HG03108 (cell line): Measurements from ENCODE around the gene TMPRSS3.

Source experiments
- ATAC-seq: cut with Tn5 transposase; IDR thresholded peaks from one replicate; pipeline ENCODE4 v1.9.1; 2021; ENCODE audit warnings: moderate library complexity; ENCODE audit not compliant: unreplicated experiment

Gene TMPRSS3

DNA sequence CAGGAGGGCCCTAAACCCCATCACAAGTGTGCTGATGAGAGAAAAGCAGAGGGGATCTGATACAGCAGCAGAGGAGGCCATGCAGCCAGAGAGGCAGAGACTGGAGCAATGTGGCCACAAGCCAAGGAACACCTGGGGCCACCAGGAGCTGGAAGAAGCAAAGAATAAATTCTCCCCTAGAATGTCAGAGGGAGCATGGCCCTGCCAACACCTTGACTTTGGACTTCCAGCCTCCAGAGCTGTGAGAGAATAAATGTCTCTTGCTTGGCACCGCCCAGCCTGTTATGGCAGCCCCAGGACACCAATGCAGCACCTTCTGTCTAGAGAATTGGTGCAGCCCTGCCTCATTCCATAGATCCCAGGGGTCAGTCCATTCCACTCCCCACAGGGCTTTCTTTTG, 33.2 kb upstream of the TMPRSS3 start:
- ATAC-seq, result no peak

DNA sequence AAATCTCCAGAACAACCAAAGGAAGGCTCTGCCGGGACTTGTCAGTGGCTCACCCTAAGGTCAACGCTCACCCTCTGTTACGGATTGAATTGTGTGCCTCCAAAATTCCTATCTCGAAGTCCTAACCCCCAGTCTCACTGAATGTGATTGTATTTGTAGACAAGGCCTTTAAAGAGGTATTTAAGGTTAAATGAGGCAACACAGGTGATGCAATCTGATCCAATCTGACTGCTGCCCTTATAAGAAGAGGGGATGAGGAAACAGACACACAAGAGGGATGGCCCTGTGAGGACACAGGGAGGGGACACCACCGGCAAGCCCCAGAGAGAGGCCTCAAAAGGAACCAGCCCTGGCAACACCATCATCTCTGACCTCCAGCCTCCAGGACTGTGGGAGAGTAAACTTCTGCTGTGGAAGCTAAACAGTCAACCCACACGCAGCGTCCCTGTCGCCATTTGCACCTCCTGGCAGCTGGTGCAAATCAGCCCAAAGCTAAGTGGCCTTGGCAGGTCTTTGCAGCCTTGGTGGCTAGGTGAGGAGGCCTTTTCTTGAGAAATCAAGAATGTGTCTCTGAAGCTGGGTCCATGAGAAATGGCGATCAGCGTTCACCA, 32.1 kb upstream of the TMPRSS3 start:
- no peak for ATAC-seq

DNA sequence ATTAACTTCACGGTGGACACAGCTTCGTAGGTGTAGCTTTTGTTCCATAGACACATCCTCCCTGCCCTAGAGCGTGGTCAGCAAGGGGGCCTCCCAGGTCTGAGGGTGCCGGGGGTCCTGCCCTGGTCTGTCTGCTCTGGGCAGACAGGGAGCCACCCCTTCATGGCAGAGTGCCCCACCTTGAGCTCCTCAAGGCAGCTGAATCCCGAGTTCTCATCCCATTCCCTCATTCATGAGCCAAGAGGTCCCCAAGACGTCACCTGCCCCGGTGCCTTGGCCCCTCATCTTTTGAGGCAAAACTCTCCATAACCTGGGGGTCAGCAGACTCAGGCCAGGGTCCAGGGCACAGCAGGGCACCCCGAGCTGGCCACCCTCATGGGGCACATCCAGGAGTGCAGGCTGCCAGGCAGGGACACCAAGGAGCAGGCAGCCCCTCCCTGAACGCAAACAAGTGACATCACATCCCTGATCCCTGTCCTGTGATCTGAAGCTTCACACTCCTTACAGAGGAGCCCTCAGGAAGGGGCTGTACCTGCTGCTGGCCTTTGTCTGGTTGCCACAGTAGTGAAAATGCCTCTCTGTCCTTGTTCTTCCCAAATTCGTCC, 31.1 kb upstream of the TMPRSS3 start:
- no peak for ATAC-seq

DNA sequence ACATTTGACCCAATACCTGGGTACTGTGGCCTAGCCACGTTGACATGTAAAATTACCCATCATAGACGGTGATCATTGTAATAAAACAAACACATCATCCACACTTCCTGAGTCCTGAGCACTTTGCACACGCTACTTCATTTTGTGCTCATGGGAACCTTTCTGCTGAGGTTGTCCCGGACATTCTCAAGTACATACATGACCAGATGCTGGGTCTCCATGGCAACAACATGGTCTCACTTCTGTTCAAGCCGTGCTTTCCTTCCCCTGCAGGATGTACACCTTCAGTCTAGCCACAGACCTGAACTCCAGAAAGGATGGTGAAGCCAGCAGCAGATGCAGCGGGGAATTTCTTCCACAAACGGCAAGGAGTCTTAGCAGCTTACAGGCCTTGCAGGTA, 30.6 kb upstream of the TMPRSS3 start:
- ATAC-seq, result no peak

DNA sequence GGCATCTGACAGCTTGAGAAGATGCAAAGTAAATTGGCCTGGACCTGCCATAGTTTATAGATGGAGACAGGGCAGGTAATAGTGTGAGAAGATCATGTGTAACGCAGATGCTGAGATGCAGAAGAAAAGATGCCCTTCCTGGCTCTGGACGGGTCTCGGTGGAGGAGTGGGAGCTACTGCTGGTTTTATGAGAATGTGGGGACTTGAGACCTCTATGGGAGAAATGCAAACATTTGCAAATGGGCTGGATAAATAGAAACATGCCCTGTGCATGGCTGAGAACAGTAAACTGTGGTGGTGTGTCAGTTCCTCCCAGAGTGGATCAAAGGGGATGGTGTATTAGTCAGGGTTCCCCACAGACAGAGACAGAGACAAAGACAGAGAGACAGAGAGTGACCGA, 29.7 kb upstream of the TMPRSS3 start:
- no peak for ATAC-seq

DNA sequence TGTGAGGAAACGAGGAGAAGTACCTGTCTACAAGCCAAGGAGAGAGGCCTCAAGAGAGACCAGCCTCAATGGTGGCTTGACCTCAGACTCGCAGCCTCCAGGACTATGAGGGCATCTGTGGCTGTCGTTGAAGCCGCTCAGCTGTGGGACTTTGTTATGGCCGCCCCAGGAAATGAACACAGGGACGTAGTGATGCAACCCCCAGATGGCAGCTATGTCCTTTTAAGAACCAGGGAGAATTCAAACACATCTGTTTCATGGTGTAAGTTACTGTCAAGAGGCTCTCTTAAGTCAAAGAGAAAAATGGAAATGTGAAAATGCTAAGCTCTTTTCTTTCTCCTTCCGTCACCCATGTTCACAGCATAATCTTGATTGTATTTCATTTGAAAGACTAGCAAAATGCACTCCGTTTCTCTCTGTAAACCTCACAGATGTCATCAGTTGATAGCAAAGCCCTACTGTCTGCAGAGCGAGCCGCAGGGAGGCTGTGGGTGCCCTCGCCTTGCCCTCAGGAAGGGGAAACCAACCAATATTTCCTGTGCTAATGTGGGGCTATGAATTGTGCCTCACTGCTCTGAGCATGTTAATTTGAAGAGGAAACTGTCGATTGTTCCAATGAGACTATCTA, 29.2 kb upstream of the TMPRSS3 start:
- no peak for ATAC-seq

DNA sequence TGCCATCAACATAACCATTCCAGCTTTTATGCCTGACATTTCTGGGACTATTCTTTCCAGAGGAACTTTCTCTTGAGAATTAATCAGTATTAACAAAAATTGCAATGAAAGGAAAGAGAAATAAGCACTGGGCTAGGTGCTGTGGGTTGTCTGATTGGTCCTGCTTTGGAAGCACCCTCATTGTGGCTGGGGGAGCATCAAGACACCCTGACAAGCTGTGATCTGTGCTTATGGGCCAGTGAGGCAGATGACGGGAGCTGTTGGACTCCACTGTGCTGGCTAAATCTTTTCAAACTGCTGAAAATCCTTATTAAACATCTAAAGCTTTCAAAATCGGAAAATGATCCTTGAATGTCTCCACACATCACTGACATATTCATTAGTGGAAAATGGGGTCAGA, 27.8 kb upstream of the TMPRSS3 start:
- no peak for ATAC-seq

GRCh38 chr21:42423197-42423675, 27.4 kb upstream of the TMPRSS3 start:
- ATAC-seq, result peak; percentile 54

DNA sequence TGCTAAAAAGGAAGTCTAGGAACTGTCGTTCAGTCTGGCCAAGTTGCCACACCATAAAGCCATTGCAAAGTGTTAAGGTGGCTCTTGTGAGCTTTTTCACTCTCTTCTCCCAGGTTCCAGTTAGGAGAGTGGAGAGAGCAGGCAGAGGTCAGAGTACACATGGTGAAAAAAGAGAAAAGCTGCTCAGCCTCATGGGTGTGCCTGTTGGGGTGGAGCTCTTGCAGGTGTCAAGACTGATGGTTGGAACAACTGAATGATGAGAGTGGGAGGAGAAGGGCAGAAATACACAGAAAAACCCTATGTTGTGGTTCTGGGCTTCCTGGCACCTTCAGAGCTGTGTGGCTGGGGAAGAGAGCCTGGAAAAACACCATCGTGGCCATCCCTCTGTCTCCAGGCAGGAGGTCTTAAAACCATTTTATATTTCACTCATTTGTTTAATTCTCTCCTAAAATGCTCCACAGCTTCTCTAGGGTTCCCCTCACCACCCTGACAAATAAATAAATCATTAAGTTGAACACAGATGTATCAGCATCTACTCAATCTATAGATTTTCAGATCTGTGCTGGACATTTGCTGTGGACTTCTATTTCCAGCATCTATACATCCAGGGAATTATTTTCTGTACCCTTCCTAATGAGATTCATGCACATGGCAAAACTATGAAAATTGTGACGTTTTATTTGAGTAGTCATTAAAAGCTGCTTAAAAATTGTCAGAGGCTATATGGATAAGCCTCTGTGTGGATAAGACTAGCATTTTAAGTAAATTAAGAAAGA, 25.4 kb upstream of the TMPRSS3 start:
- no peak for ATAC-seq

- no peak for ATAC-seq
Observed at GRCh38 chr21:42419845-42420244, 24.0 kb upstream of the TMPRSS3 start.

GRCh38 chr21:42418886-42419285, 23.0 kb upstream of the TMPRSS3 start:
- ATAC-seq, result no peak

DNA sequence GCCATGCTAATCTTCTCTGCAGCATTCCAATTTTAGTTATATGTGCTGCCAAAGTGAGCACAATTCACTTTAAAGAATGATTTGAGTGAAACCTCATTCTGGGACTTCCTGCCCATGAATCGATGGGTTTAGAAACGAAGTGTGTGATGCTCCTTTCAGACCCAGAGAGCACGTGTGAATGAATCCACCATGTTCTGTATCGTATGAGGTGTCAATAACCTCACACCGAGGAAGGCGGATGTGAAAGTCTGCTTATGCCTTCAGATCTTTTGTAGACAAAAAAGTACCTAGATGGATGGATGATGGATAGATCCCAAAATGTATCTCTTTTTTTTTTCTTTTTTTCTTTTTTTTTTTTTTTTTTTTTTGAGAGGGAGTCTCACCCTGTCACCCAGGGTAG, 21.7 kb upstream of the TMPRSS3 start:
- no peak for ATAC-seq

DNA sequence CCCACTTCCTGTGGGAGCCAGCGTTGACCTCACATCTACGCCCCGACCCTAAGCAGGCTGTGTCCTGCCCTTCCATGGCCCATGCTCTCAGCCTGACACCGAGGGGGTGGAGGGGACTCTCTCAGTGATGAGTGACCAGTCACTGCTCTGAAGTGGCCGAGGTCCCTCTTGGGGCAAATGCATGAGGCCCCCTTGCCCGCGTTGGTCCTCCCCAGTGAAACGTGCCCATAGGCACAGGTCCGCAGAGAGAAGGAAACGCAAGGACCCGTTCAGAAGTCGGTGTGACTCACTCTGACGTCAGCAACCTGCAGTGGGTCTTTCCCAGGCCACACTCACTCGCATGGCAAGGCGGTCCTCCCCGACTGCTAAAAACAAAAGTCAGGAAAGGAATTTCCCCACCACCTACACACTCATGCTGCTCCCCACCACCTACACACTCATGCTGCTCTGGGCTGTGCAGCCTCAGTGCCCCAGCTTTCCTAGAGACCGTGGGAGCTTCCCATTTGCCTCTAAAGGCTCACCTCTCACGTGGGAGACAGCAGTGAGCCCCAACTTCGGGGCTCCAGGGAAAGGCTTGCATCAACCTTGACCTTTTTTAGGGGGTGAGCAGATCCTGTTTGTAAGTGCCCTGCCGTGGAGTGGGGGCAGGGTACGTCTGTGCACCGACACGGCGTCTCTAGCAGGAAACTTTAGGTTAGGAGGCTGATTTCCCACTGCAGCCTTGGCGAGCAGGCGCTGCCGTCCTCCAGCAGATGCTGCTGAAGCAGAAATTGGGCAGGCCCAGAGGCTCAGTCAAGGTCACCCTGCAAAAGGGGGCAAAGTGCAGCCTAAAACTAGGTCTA, 19.3 kb upstream of the TMPRSS3 start:
- ATAC-seq, result peak; percentile 65

GRCh38 chr21:42414553-42414927, 18.7 kb upstream of the TMPRSS3 start:
- no peak for ATAC-seq

GRCh38 chr21:42414066-42414465, 18.2 kb upstream of the TMPRSS3 start:
- no peak for ATAC-seq

DNA sequence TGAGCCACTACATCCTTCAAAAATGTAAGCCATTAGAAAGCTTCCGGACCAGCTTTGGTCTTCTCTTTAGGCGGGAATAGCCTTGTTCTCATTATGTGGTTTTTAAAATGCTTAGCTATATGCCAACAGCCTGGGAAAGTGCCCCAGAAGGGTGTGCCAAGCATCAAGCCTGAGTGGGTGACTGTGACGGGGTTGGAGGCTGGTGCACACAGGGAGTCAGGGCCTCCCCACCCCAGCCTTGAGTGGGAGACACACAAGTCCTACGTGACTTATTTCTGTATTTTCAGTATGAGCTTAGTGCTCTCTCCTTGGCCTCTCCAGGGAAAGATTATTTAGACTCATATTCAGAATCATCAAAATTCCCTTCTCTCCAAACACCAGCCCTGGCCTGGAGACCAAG, 17.6 kb upstream of the TMPRSS3 start:
- ATAC-seq, result no peak

DNA sequence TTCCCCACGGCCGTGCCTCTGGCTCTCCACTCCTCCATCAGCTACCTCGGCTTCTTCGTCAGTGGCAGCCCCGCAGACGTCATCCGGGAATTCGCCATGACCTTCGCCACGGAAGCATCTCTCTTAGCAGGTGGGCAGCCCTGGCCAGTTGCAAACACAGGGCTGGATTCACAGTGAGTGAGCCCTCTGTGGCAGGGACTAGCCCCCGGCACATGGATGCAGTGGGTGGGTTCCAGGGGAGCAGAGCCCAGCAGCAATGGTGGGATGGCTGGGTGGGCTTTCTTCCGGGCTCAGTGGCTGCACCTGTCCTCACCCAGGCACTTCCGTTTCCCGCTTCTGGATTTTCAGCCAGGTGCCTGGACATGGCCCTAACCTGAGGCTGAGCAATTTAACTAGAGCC, 17.2 kb upstream of the TMPRSS3 start:
- no peak for ATAC-seq

- ATAC-seq, result no peak
Observed at GRCh38 chr21:42412636-42412933, 16.7 kb upstream of the TMPRSS3 start.

GRCh38 chr21:42411891-42412635, 16.2 kb upstream of the TMPRSS3 start:
- no peak for ATAC-seq

DNA sequence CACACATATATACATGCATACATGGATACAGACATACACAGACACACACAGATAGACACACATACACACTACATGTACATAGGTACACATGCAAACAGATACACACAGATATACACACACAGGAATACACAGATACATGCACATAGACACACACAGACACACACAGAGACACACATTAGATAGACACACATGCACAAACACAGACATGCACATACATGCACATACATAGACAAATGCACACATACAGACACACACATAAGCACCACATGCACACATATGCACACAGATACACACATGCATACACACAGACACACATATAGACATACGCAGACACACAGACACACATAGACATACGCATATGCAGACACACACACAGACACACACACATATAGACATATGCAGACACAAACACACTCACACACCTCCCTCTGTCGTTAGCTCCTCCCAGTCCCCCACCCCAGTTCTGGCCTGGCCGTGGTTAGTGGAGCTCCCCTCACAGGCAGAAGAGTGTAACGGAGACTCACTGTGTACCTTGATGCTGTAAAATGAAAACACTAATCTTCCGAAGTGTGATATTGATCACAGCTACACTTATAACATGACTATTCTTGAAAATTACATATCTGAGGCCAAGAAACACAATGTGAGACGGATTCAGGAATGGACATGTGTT, 15.5 kb upstream of the TMPRSS3 start:
- no peak for ATAC-seq
